Liver (tissue), 9 donors: Measurements from ENCODE around the gene SREK1IP1. TPM values are rescaled to one million over a fixed set of nuclear protein-coding genes. Genes with fewer than 3 reads are reported as not detected.

Source experiments
- DNase-seq: peaks from one replicate; pipeline ENCODE4 v3.0.0-alpha.2; 2017; ENCODE audit warnings: low spot score
- H3K27ac ChIP-seq, 2 donors: one replicate each; pipeline ENCODE4 v1.7.0; 2013; ENCODE audit warnings: inconsistent platforms in 2 of 2, low read length in 2 of 2, control low read depth in 1 of 2, low read depth in 1 of 2, mild to moderate bottlenecking in 1 of 2
- H3K27me3 ChIP-seq, 4 donors: one replicate each; pipeline versions ENCODE4 v1.6.1 to v1.7.0; 2013; ENCODE audit warnings: low read length in 3 of 4, inconsistent platforms in 1 of 4, mild to moderate bottlenecking in 1 of 4, moderate library complexity in 1 of 4; ENCODE audit not compliant: control insufficient read depth in 4 of 4, insufficient read depth in 4 of 4
- H3K36me3 ChIP-seq, 4 donors: one replicate each; pipeline versions ENCODE4 v1.6.1 to v1.7.0; 2013; ENCODE audit warnings: low read length in 3 of 4, mild to moderate bottlenecking in 3 of 4, low read depth in 1 of 4, moderate library complexity in 1 of 4; ENCODE audit not compliant: control insufficient read depth in 4 of 4, insufficient read depth in 3 of 4
- H3K4me1 ChIP-seq, 4 donors: one replicate each; pipeline versions ENCODE4 v1.6.1 to v1.7.0; 2013; ENCODE audit warnings: low read length in 3 of 4, mild to moderate bottlenecking in 3 of 4, moderate library complexity in 1 of 4; ENCODE audit not compliant: control insufficient read depth in 4 of 4, insufficient read depth in 4 of 4
- H3K4me3 ChIP-seq, 3 donors: one replicate each; pipeline versions ENCODE4 v1.6.1 to v1.7.0; 2013; ENCODE audit warnings: low read length in 3 of 3, control low read depth in 1 of 3, low read depth in 1 of 3, mild to moderate bottlenecking in 1 of 3
- H3K9ac ChIP-seq, 2 donors: one replicate each; pipeline ENCODE4 v1.7.0; 2013; ENCODE audit warnings: low read length in 2 of 2, mild to moderate bottlenecking in 2 of 2, moderate library complexity in 2 of 2, control low read depth in 1 of 2, low read depth in 1 of 2
- H3K9me3 ChIP-seq, 4 donors: one replicate each; pipeline versions ENCODE4 v1.6.1 to v1.7.0; 2013; ENCODE audit warnings: low read length in 3 of 4; ENCODE audit not compliant: control insufficient read depth in 4 of 4
- EGR1 ChIP-seq, 2 donors: IDR thresholded peaks; 2 replicates each; pipeline ENCODE4 v1.6.1; 2016 to 2018; ENCODE audit warnings: antibody characterized with exemption in 2 of 2, low read depth in 2 of 2
- FOXA2 ChIP-seq: IDR thresholded peaks from 2 replicates; pipeline ENCODE4 v1.6.1; 2016; ENCODE audit warnings: antibody characterized with exemption
- GABPA ChIP-seq, 2 donors: IDR thresholded peaks in 1 of 2; conservative IDR thresholded peaks in 1 of 2; 2 replicates each; pipeline ENCODE4 v1.6.1; 2016; ENCODE audit warnings: antibody characterized with exemption in 2 of 2, mild to moderate bottlenecking in 1 of 2, moderate library complexity in 1 of 2
- HNF4G ChIP-seq: IDR thresholded peaks from 2 replicates; pipeline ENCODE4 v1.6.1; 2016; ENCODE audit warnings: antibody characterized with exemption
- JUND ChIP-seq, 2 donors: IDR thresholded peaks; 2 replicates each; pipeline ENCODE4 v1.6.1; 2016; ENCODE audit warnings: antibody characterized with exemption in 2 of 2
- RAD21 ChIP-seq, 2 donors: IDR thresholded peaks; 2 replicates each; pipeline ENCODE4 v1.6.1; 2016; ENCODE audit warnings: antibody characterized with exemption in 2 of 2, mild to moderate bottlenecking in 2 of 2
- REST ChIP-seq: IDR thresholded peaks from 2 replicates; pipeline ENCODE4 v1.6.1; 2016; ENCODE audit warnings: antibody characterized with exemption, mild to moderate bottlenecking
- RXRA ChIP-seq, 2 donors: IDR thresholded peaks; 2 replicates each; pipeline ENCODE4 v1.6.1; 2017 to 2018; ENCODE audit warnings: antibody characterized with exemption in 2 of 2, mild to moderate bottlenecking in 1 of 2
- SP1 ChIP-seq: IDR thresholded peaks from 2 replicates; pipeline ENCODE4 v1.6.1; 2018; ENCODE audit warnings: antibody characterized with exemption, mild to moderate bottlenecking
- YY1 ChIP-seq: IDR thresholded peaks from 2 replicates; pipeline ENCODE4 v1.6.1; 2016; ENCODE audit warnings: antibody characterized with exemption, mild to moderate bottlenecking
- ZBTB33 ChIP-seq: IDR thresholded peaks from 2 replicates; pipeline ENCODE4 v1.6.1; 2016; ENCODE audit warnings: antibody characterized with exemption
- WGBS: extraction: QIAGEN DNeasy Blood & Tissue Kit; methylation state at CpG from one replicate; pipeline ENCODE4 v1.1.7; 2013; 5-methylcytosine and 5-hydroxymethylcytosine counted together
- polyA plus RNA-seq, 2 donors: library from polyadenylated mRNA; stranded (reverse) in 1 of 2; unstranded in 1 of 2; fragments of 200-250 nt in 1 of 2; fragments of >200 nt in 1 of 2; fragmentation: Nextera tagmentation in 1 of 2; extraction: Ambion mirVana in 1 of 2; gene quantifications; one replicate each; pipeline versions ENCODE4 v1.2.1 to v1.2.3, GENCODE V29; 2013 to 2015
- total RNA-seq, 2 donors: library from RNA; depleted of rRNA; stranded (reverse); fragments of >200 nt; gene quantifications; one replicate each; pipeline ENCODE4 v1.2.3, GENCODE V29; 2014
- TF ChIP-seq, protein P1 (sequence below): fragments of 150-350 bp; IDR thresholded peaks from 2 replicates; pipeline ENCODE4 v1.5.1; 2017; ENCODE audit warnings: improper control_type of control experiment, low read depth, low read length; ENCODE audit not compliant: missing input control
- TF ChIP-seq, protein P2 (sequence below): IDR thresholded peaks from 2 replicates; pipeline ENCODE4 v1.6.1; 2016; ENCODE audit warnings: antibody characterized with exemption
- donor health status: healthy.
- donor health status: healthy.
- donor health status: healthy.
- donor health status: healthy.
- donor health status: healthy.

Gene SREK1IP1
- total and polyA plus RNA-seq, 4 donors = 2.9 to 22.0 (median 7.8) TPM

DNA sequence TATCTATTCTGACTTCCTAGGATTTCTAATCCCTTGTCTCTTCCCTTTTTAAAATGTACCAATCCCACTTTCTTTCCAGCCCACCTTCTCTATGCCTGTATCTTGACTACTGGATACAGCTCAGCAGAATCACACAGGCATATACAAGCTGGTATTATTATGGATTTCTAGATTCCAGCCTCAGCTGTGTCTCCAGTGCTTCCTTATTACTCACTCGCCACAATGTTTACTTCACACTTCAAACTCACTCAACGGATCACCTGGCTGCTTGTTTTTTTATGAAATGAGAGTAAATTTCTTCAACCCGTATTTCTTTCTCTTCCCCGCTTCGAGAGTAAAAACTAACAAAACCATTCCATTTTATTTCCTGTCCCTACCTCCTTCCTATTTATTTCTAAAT is 39.0 kb upstream of the SREK1IP1 start:
- Histone ChIP-seq H3K9ac (no peak overlapping the region), H3K9me3 (no peaks in the 10 kb centered on the region), H3K36me3 (peaks cover 0 to 11% (median 6%) of the 10 kb centered on the region in 4 donors), H3K4me1 (no peaks in the 10 kb centered on the region), H3K4me3 (no peak overlapping the region), H3K27me3 (no peaks in the 10 kb centered on the region), H3K27ac (no peak overlapping the region)
- no peak for TF ChIP-seq HNF4G
- no peak for TF ChIP-seq ZBTB33
- no peak for TF ChIP-seq FOXA2
- TF ChIP-seq, protein P1, sequence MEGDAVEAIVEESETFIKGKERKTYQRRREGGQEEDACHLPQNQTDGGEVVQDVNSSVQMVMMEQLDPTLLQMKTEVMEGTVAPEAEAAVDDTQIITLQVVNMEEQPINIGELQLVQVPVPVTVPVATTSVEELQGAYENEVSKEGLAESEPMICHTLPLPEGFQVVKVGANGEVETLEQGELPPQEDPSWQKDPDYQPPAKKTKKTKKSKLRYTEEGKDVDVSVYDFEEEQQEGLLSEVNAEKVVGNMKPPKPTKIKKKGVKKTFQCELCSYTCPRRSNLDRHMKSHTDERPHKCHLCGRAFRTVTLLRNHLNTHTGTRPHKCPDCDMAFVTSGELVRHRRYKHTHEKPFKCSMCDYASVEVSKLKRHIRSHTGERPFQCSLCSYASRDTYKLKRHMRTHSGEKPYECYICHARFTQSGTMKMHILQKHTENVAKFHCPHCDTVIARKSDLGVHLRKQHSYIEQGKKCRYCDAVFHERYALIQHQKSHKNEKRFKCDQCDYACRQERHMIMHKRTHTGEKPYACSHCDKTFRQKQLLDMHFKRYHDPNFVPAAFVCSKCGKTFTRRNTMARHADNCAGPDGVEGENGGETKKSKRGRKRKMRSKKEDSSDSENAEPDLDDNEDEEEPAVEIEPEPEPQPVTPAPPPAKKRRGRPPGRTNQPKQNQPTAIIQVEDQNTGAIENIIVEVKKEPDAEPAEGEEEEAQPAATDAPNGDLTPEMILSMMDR = no peak
- TF ChIP-seq SP1 = no peak
- no peak for TF ChIP-seq YY1
- TF ChIP-seq, protein P2, sequence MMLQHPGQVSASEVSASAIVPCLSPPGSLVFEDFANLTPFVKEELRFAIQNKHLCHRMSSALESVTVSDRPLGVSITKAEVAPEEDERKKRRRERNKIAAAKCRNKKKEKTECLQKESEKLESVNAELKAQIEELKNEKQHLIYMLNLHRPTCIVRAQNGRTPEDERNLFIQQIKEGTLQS = no peak
- TF ChIP-seq EGR1 (IDR thresholded peaks at IDR 0.05; ENCODE audit: low read depth in 2 of 2) = no peak
- no peak for TF ChIP-seq JUND (IDR thresholded peaks at IDR 0.05)
- TF ChIP-seq RAD21 (IDR thresholded peaks at IDR 0.05) = no peak
- TF ChIP-seq GABPA (IDR thresholded peaks at IDR 0.05 in 1 of 2, conservative IDR thresholded peaks at IDR 0.05 in 1 of 2) = no peak
- WGBS = 85% methylated on average over 5 of the region's 5 CpGs
- DNase-seq = no peak

GRCh38 chr5:64806537-64806936 is 38.0 kb upstream of the SREK1IP1 start:
- H3K4me3 ChIP-seq = no peak overlapping the region
- no peak overlapping the region for H3K9ac ChIP-seq
- H3K27me3 ChIP-seq = no peaks in the 10 kb centered on the region
- H3K4me1 ChIP-seq = no peaks in the 10 kb centered on the region
- TF ChIP-seq RAD21 (IDR thresholded peaks at IDR 0.05) = no peak
- no peak for TF ChIP-seq ZBTB33
- no peak for TF ChIP-seq RXRA (IDR thresholded peaks at IDR 0.05)
- TF ChIP-seq REST = no peak
- no peak for TF ChIP-seq JUND (IDR thresholded peaks at IDR 0.05)
- no peaks in the 10 kb centered on the region for H3K9me3 ChIP-seq
- 91% methylated on average over 2 of the region's 2 CpGs for WGBS
- peaks cover 0 to 17% (median 6%) of the 10 kb centered on the region in 4 donors for H3K36me3 ChIP-seq
- no peak for DNase-seq
- H3K27ac ChIP-seq = no peak overlapping the region
